Ovary (tissue), 9 donors: Measurements from ENCODE around the gene ADISSP. TPM values are rescaled to one million over a fixed set of nuclear protein-coding genes. Genes with fewer than 3 reads are reported as not detected.

Source experiments
- DNase-seq, 5 donors: peaks; one replicate each; pipeline ENCODE4 v3.0.0-alpha.2; 2019 to 2020
- H3K27ac ChIP-seq, 2 donors: fragments of 200-600 bp; one replicate each; pipeline versions ENCODE4 v1.5.1 to v1.8.0; 2019 to 2022
- H3K27me3 ChIP-seq: fragments of 200-600 bp; one replicate; pipeline ENCODE4 v1.8.0; 2022
- H3K36me3 ChIP-seq: fragments of 200-600 bp; sonication (generic); one replicate; pipeline ENCODE4 v1.5.1; 2019
- H3K4me1 ChIP-seq: one replicate; pipeline ENCODE4 v1.8.1; 2013; ENCODE audit warnings: mild to moderate bottlenecking, moderate library complexity; ENCODE audit not compliant: insufficient read depth
- H3K4me3 ChIP-seq: fragments of 200-600 bp; sonication (generic); one replicate; pipeline ENCODE4 v1.5.1; 2017
- H3K9me3 ChIP-seq, 2 donors: fragments of 200-600 bp in 1 of 2; sonication (generic) in 1 of 2; one replicate each; pipeline versions ENCODE4 v1.5.1 to v1.8.1; 2013 to 2019; ENCODE audit warnings: mild to moderate bottlenecking in 1 of 2, moderate library complexity in 1 of 2
- EP300 ChIP-seq: sonication (generic); formaldehyde crosslinking; IDR thresholded peaks from one replicate; pipeline ENCODE4 v1.6.1; 2017; ENCODE audit warnings: antibody characterized with exemption
- POLR2A ChIP-seq: fragments of 450-650 bp; IDR thresholded peaks from one replicate; pipeline ENCODE4 v1.6.1; 2017; ENCODE audit warnings: antibody characterized with exemption, mild to moderate bottlenecking, moderate library complexity
- WGBS, 3 donors: extraction: QIAGEN DNeasy Blood & Tissue Kit in 1 of 3; methylation state at CpG; one replicate each; pipeline versions ENCODE4 v1.1.5 to v1.1.7; 2013 to 2017; 5-methylcytosine and 5-hydroxymethylcytosine counted together
- intact Hi-C, 4 donors: fragments of 100-400 bp; cut with DNase I; formaldehyde crosslinking; loops; one replicate each; pipeline versions ENCODE4 v1.11.0 to v1.15.1; 2022 to 2023
- polyA plus RNA-seq, 2 donors: library from polyadenylated mRNA; stranded (reverse); fragments of 200-250 nt in 1 of 2; fragments of 350-450 nt in 1 of 2; fragmentation: Illumina TruSeq in 1 of 2; extraction: RNeasy Lipid Tissue Mini Kit (QIAGEN cat#74804) in 1 of 2; gene quantifications; one replicate each; pipeline ENCODE4 v1.2.3, GENCODE V29; 2013 to 2014
- total RNA-seq, 7 donors: library from RNA; depleted of rRNA in 2 of 7; stranded (reverse); fragments of >200 nt in 2 of 7; fragmentation: NEBNext Ultra II Directional in 3 of 7; extraction: Animal tissue kit (Norgen Biotek cat#: 25700) in 3 of 7; gene quantifications; one replicate each; pipeline versions ENCODE4 v1.1.0 to v1.2.4, GENCODE V29; 2016 to 2023
- TF ChIP-seq, protein P1 (sequence below), 3 donors: fragments of 450-650 bp in 2 of 3; fragments of 200-600 bp in 1 of 3; IDR thresholded peaks; one replicate each; pipeline versions ENCODE4 v1.5.1 to v1.8.0; 2016 to 2022; ENCODE audit warnings: antibody characterized with exemption in 3 of 3, mild to moderate bottlenecking in 1 of 3
- donor health status: DM: no; HTN: no; CAD: no; lungs with moderate emphysema.
- donor health status: DM: no; HTN: no; CAD: no.
- donor health status: Bipolar disorder and iron deficiency.
- donor health status: DM: yes; HTN: yes; CAD: no.
- donor health status: DM: no; HTN: no; CAD: no.
- donor health status: DM: yes; HTN: yes; CAD: no.

Gene ADISSP
- total and polyA plus RNA-seq, 9 donors = 11.5 to 124 (median 69.1) TPM

GRCh38 chr20:3728876-3729275, 38.7 kb downstream of the ADISSP start:
- intact Hi-C loops = no loop called here
- H3K9me3 ChIP-seq = no peaks in the 10 kb centered on the region
- TF ChIP-seq EP300 (no peak), POLR2A (no peak)
- TF ChIP-seq, protein P1, sequence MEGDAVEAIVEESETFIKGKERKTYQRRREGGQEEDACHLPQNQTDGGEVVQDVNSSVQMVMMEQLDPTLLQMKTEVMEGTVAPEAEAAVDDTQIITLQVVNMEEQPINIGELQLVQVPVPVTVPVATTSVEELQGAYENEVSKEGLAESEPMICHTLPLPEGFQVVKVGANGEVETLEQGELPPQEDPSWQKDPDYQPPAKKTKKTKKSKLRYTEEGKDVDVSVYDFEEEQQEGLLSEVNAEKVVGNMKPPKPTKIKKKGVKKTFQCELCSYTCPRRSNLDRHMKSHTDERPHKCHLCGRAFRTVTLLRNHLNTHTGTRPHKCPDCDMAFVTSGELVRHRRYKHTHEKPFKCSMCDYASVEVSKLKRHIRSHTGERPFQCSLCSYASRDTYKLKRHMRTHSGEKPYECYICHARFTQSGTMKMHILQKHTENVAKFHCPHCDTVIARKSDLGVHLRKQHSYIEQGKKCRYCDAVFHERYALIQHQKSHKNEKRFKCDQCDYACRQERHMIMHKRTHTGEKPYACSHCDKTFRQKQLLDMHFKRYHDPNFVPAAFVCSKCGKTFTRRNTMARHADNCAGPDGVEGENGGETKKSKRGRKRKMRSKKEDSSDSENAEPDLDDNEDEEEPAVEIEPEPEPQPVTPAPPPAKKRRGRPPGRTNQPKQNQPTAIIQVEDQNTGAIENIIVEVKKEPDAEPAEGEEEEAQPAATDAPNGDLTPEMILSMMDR (IDR thresholded peaks at IDR 0.05) = no peak
- H3K4me3 ChIP-seq = no peak overlapping the region
- no peaks in the 10 kb centered on the region for H3K27me3 ChIP-seq
- H3K4me1 ChIP-seq = peaks cover 5% of the 10 kb centered on the region
- DNase-seq = no peak
- H3K36me3 ChIP-seq = no peaks in the 10 kb centered on the region
- 86 to 92% (median 87%) methylated on average over 3 of the region's 3 CpGs for WGBS, 3 donors
- H3K27ac ChIP-seq = no peak overlapping the region

GRCh38 chr20:3728354-3728753, 39.2 kb downstream of the ADISSP start:
- WGBS, 3 donors = 82 to 98% (median 90%) methylated on average over 5 of the region's 5 CpGs
- peak overlapping the region in 1 of 2 donors; percentile 69 for H3K27ac ChIP-seq
- DNase-seq = no peak
- intact Hi-C loops = no loop called here
- peaks cover 3% of the 10 kb centered on the region for H3K4me1 ChIP-seq
- H3K9me3 ChIP-seq = no peaks in the 10 kb centered on the region
- TF ChIP-seq, protein P1 (IDR thresholded peaks at IDR 0.05) = no peak
- no peak for TF ChIP-seq POLR2A
- no peak for TF ChIP-seq EP300
- H3K36me3 ChIP-seq = no peaks in the 10 kb centered on the region
- H3K4me3 ChIP-seq = no peak overlapping the region
- no peaks in the 10 kb centered on the region for H3K27me3 ChIP-seq

DNA sequence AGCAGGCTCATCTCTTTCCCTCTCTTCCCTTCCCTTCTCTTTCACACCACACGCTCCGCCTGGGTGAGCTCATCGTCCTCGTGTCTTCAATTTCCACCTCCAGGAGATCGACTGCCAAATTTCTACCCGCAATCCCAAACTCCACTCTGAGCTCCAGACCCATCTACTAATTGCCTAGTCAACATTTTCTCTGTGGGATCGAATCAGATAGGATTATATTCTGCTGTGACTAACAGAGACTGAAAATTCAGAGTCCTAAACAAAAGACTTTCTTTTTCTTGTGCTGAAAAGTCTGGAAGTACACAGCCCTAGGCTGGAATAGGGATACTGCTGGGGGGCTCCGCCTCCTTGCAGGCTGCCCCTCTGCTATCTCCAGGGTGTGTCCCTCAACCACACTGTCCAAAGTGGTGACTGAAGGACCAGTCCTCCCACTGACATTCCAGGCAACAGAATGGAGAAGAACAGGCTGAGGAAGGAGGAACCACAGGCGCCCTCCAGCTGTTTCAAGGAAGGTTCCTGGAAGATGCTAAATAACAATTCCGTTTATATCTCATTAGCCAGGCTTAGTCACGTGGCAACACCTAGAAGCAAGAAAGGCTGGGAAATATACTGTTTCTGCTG, 40.0 kb downstream of the ADISSP start:
- intact Hi-C loops = no loop called here
- Histone ChIP-seq H3K9me3 (no peaks in the 10 kb centered on the region), H3K36me3 (no peaks in the 10 kb centered on the region), H3K27me3 (no peaks in the 10 kb centered on the region), H3K4me3 (peak overlapping the region; percentile 12), H3K4me1 (peaks cover 3% of the 10 kb centered on the region), H3K27ac (peak overlapping the region; percentile 45 to 69)
- 3 to 10% (median 6%) methylated on average over 11 of the region's 11 CpGs for whole genome bisulfite sequencing, 3 donors
- DNase-seq = peak in 3 of 5 donors; percentile 51 to 70 (median 57)
- no peak for TF ChIP-seq EP300
- TF ChIP-seq POLR2A = peak; percentile 6

DNA sequence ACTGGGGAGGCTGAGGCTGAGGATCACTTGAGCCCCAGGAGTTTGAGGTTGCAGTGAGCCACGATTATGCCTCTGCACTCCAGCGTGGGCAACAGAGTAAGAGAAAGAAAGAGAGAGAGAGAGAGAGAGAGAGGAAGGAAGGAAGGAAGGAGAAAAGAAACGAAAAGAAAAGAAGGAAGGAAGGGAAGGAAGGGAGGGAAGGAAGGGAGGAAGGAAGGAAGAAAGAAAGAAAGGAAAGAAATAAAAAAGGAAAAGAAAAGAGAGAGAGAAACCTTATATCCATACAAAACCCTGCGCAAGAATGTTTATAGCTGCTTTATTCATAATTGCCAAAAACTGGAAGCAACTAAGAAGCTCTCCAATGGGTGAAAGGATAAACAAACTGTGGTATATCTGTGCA, 43.2 kb downstream of the ADISSP start:
- WGBS, 3 donors = 77 to 79% (median 78%) methylated on average over 4 of the region's 4 CpGs
- no peaks in the 10 kb centered on the region for H3K9me3 ChIP-seq
- no peaks in the 10 kb centered on the region for H3K27me3 ChIP-seq
- no peak overlapping the region for H3K27ac ChIP-seq
- no peak for DNase-seq
- H3K4me3 ChIP-seq = no peak overlapping the region
- TF ChIP-seq POLR2A (no peak), EP300 (no peak)
- TF ChIP-seq, protein P1 (IDR thresholded peaks at IDR 0.05) = no peak
- intact Hi-C loops = no loop called here
- H3K36me3 ChIP-seq = no peaks in the 10 kb centered on the region
- H3K4me1 ChIP-seq = peaks cover 3% of the 10 kb centered on the region

DNA sequence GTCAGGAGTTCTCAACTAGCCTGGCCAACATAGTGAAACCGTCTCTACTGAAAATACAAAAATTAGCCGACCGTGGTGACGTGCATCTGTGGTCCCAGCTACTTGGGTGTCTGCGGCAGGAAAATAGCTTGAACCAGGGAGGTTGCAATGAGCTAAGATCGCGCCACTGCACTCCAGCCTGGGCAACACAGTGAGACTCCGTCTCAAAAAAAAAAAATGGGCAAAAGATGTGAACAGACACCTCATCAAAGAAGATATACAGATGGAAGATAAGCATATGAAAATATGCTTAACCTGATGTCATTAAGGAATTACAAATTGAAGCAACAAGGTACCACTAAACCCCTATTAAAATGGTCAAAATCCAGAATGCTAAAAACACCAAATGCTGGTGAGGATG, 44.3 kb downstream of the ADISSP start:
- Histone ChIP-seq H3K27me3 (no peaks in the 10 kb centered on the region), H3K27ac (no peak overlapping the region), H3K9me3 (no peaks in the 10 kb centered on the region), H3K36me3 (no peaks in the 10 kb centered on the region), H3K4me1 (peaks cover 3% of the 10 kb centered on the region), H3K4me3 (no peak overlapping the region)
- TF ChIP-seq, protein P1 (IDR thresholded peaks at IDR 0.05) = no peak
- TF ChIP-seq EP300 (no peak), POLR2A (no peak)
- 93 to 96% (median 94%) methylated on average over 8 of the region's 8 CpGs for WGBS, 3 donors
- DNase-seq = no peak
- intact Hi-C loops = no loop called here
